ACC112 (cell line): ENCODE measurements around the gene CCDC51.

Experiments
- H2AFZ ChIP-seq: fragments of 200-600 bp; sonication (generic); one replicate; pipeline ENCODE4 v1.6.0; 2017; ENCODE audit warnings: antibody characterized with exemption, low read length; ENCODE audit not compliant: unreplicated experiment
- H3K27ac ChIP-seq: fragments of 200-600 bp; sonication (generic); 2 replicates; pipeline ENCODE4 v1.5.1; 2014; ENCODE audit warnings: low read depth, mild to moderate bottlenecking, antibody characterized with exemption, low read length, moderate library complexity
- H3K27me3 ChIP-seq: fragments of 200-600 bp; sonication (generic); 2 replicates; pipeline ENCODE4 v1.6.1; 2014; ENCODE audit warnings: mild to moderate bottlenecking, antibody characterized with exemption, low read length, moderate library complexity, mixed read lengths; ENCODE audit not compliant: insufficient read depth
- H3K36me3 ChIP-seq: fragments of 200-600 bp; sonication (generic); 2 replicates; pipeline ENCODE4 v1.6.1; 2016; ENCODE audit warnings: mild to moderate bottlenecking, antibody characterized with exemption, low read length, moderate library complexity, mixed read lengths; ENCODE audit not compliant: insufficient read depth
- H3K4me1 ChIP-seq: fragments of 200-600 bp; sonication (generic); one replicate; pipeline ENCODE4 v1.6.1; 2016; ENCODE audit warnings: low read length, mixed read lengths; ENCODE audit not compliant: insufficient read depth, unreplicated experiment, control insufficient read depth
- H3K4me3 ChIP-seq: fragments of 200-600 bp; sonication (generic); 2 replicates; pipeline ENCODE4 v1.5.1; 2014; ENCODE audit warnings: mild to moderate bottlenecking, low read depth, low read length
- H3K79me2 ChIP-seq: fragments of 200-600 bp; sonication (generic); one replicate; pipeline ENCODE4 v1.6.0; 2016; ENCODE audit warnings: low read length; ENCODE audit not compliant: control insufficient read depth, unreplicated experiment, insufficient read depth

CCDC51 gene

GRCh38 chr3:48446425-48447193 is 6.7 kb upstream of the CCDC51 start, which contains the start of gene ATRIP:
Gene ATRIP (plus strand): TSS chr3:48446737. CDS start chr3:48446846, 109 bp downstream.
- Histone ChIP-seq H3K79me2 (peaks cover 45% of the 10 kb centered on the region), H2AFZ (peak within 1 kb of the TSS; percentile 63), H3K4me1 (peaks cover 17% of the 10 kb centered on the region), H3K27ac (peak within 1 kb of the TSS; percentile 70), H3K4me3 (peak within 1 kb of the TSS; percentile 81), H3K36me3 (peaks cover 5% of the 10 kb centered on the region; the same call in 1 of the 2 replicates), H3K27me3 (no peaks in the 10 kb centered on the region)

- Histone ChIP-seq H3K27me3 (no peaks in the 10 kb centered on the region), H3K4me3 (peak overlapping the region; percentile 81), H3K36me3 (peaks cover 8% of the 10 kb centered on the region; the same call in 1 of the 2 replicates), H3K79me2 (peaks cover 51% of the 10 kb centered on the region), H2AFZ (peak overlapping the region; percentile 61), H3K4me1 (peaks cover 21% of the 10 kb centered on the region), H3K27ac (peak overlapping the region; percentile 70; the same call in 1 of the 2 replicates)
These were observed 6.1 kb upstream of the CCDC51 start for GRCh38 chr3:48446043-48446424.

GRCh38 chr3:48445277-48445882 is 5.5 kb upstream of the CCDC51 start:
- no peak overlapping the region for H3K27ac ChIP-seq
- H3K27me3 ChIP-seq: no peaks in the 10 kb centered on the region
- H3K4me3 ChIP-seq: peak overlapping the region; percentile 81
- H3K36me3 ChIP-seq: peaks cover 8% of the 10 kb centered on the region; the same call in 1 of the 2 replicates
- no peak overlapping the region for H2AFZ ChIP-seq
- H3K4me1 ChIP-seq: peaks cover 21% of the 10 kb centered on the region
- H3K79me2 ChIP-seq: peaks cover 57% of the 10 kb centered on the region

GRCh38 chr3:48441940-48442339 is 2.0 kb upstream of the CCDC51 start:
- Histone ChIP-seq H3K27me3 (no peaks in the 10 kb centered on the region), H3K4me3 (peak overlapping the region; percentile 99), H3K79me2 (peaks cover 50% of the 10 kb centered on the region), H3K36me3 (peaks cover 8% of the 10 kb centered on the region; the same call in 1 of the 2 replicates), H3K4me1 (peaks cover 14% of the 10 kb centered on the region), H3K27ac (no peak overlapping the region), H2AFZ (no peak overlapping the region)

GRCh38 chr3:48440590-48440958 is 655 bp upstream of the CCDC51 start:
- H2AFZ ChIP-seq: no peak overlapping the region
- peaks cover 42% of the 10 kb centered on the region for H3K79me2 ChIP-seq
- H3K4me3 ChIP-seq: peak overlapping the region; percentile 99
- H3K4me1 ChIP-seq: peaks cover 10% of the 10 kb centered on the region
- H3K27me3 ChIP-seq: no peaks in the 10 kb centered on the region
- H3K36me3 ChIP-seq: peaks cover 8% of the 10 kb centered on the region; the same call in 1 of the 2 replicates
- peak overlapping the region; percentile 60 for H3K27ac ChIP-seq

GRCh38 chr3:48437812-48438211 is 2.1 kb downstream of the CCDC51 start:
- Histone ChIP-seq H3K36me3 (peaks cover 13% of the 10 kb centered on the region; the same call in 1 of the 2 replicates), H3K79me2 (peaks cover 42% of the 10 kb centered on the region), H3K27ac (no peak overlapping the region), H3K27me3 (no peaks in the 10 kb centered on the region), H3K4me1 (peaks cover 32% of the 10 kb centered on the region), H3K4me3 (no peak overlapping the region), H2AFZ (no peak overlapping the region)

DNA sequence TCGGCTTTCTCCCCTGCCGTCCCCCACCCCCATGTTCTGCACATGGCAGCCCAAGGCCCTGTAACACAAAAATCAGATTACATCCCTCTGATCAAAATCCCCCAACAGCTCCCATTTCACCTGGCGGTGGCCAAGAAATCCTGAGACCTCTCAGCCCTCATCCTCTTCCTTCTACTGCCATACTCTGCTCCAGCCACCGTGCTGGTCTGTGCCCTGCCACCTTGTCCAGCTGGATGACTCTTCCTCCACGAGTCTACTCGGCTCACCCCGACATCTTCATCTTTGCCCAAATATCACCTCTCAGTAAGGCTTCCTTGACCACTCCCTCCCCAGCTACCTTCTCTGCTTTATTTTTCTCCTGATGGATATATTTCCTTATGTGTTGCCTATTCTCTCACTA is 3.1 kb downstream of the CCDC51 start:
- Histone ChIP-seq H3K27ac (no peak overlapping the region), H3K36me3 (peaks cover 15% of the 10 kb centered on the region; the same call in 1 of the 2 replicates), H3K27me3 (no peaks in the 10 kb centered on the region), H2AFZ (no peak overlapping the region), H3K4me1 (peaks cover 29% of the 10 kb centered on the region), H3K79me2 (peaks cover 35% of the 10 kb centered on the region), H3K4me3 (no peak overlapping the region)

GRCh38 chr3:48436477-48436787 is 3.5 kb downstream of the CCDC51 start:
- Histone ChIP-seq H2AFZ (no peak overlapping the region), H3K27ac (no peak overlapping the region), H3K79me2 (peaks cover 31% of the 10 kb centered on the region), H3K27me3 (no peaks in the 10 kb centered on the region), H3K4me3 (no peak overlapping the region), H3K4me1 (peaks cover 25% of the 10 kb centered on the region), H3K36me3 (peaks cover 12% of the 10 kb centered on the region; the same call in 1 of the 2 replicates)

DNA sequence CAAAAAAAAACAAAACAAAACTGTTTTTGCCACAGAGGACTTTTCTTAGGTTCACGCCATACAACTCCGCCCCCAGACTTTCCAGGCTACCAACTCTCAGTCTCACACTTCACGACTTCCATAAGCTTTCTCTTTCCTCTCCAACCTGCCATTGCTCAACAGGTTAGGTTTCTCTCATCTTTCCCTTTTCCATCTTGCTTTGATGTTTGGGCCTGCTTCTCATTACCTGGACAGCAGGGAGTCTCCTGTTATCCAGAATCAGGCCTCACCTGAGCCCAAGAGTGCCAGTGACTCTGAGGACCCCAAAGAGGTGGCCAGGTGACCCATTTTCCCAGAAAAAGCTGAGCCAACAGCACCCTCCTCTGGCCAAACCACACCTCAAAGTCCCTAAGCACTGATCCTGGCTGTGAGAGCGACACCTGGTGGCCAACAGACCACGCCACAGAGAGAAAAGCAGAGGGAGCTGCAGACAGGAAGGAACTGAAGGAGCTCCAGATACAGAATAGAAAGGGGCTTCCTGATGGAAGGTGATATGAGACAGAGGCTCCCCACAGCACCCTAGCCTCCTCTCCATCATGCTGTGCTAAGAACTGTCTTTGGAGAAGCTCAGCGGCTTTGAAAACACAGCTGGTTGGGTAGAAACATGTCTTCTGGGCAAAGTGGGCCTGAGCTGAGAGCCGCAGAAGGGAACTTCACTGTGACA is 4.0 kb downstream of the CCDC51 start:
- Histone ChIP-seq H3K4me3 (no peak overlapping the region), H3K36me3 (peaks cover 12% of the 10 kb centered on the region; the same call in 1 of the 2 replicates), H2AFZ (no peak overlapping the region), H3K79me2 (peaks cover 26% of the 10 kb centered on the region), H3K4me1 (peaks cover 23% of the 10 kb centered on the region), H3K27ac (no peak overlapping the region), H3K27me3 (no peaks in the 10 kb centered on the region)

DNA sequence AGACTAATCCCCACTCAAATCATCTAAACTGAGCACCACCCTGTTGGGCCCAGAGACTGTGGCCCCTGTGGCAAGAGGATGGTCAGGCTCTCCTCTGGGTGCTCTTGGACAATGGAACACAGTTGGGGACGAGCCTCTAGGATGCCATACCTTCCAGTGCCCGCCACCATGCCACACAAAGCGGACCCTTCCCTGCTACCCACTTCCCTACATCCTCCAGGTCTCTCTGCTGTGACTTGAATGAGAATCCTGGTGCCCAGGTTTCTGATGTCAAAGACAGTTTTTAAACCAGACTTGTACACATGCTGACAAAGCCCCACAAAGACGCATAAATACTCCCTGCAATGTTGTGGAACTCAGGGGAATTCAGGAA is 4.7 kb downstream of the CCDC51 start:
- Histone ChIP-seq H3K36me3 (peaks cover 12% of the 10 kb centered on the region; the same call in 1 of the 2 replicates), H3K4me3 (no peak overlapping the region), H3K4me1 (peaks cover 26% of the 10 kb centered on the region), H3K79me2 (peaks cover 19% of the 10 kb centered on the region), H3K27me3 (no peaks in the 10 kb centered on the region), H2AFZ (no peak overlapping the region), H3K27ac (no peak overlapping the region)
